Articular chondrocyte of knee joint (primary cell): Measurements from ENCODE around the gene C4orf33. TPM values are rescaled to one million over a fixed set of nuclear protein-coding genes. Genes with fewer than 3 reads are reported as not detected.

Experiments
- total RNA-seq: library from RNA; depleted of rRNA; stranded (reverse); fragments of >200 nt; gene quantifications from 2 replicates; pipeline ENCODE4 v1.2.3, GENCODE V29; 2012

C4orf33 gene, protein sequence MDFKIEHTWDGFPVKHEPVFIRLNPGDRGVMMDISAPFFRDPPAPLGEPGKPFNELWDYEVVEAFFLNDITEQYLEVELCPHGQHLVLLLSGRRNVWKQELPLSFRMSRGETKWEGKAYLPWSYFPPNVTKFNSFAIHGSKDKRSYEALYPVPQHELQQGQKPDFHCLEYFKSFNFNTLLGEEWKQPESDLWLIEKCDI
- total RNA-seq: 12.5 and 13.6 TPM in 2 replicates

DNA sequence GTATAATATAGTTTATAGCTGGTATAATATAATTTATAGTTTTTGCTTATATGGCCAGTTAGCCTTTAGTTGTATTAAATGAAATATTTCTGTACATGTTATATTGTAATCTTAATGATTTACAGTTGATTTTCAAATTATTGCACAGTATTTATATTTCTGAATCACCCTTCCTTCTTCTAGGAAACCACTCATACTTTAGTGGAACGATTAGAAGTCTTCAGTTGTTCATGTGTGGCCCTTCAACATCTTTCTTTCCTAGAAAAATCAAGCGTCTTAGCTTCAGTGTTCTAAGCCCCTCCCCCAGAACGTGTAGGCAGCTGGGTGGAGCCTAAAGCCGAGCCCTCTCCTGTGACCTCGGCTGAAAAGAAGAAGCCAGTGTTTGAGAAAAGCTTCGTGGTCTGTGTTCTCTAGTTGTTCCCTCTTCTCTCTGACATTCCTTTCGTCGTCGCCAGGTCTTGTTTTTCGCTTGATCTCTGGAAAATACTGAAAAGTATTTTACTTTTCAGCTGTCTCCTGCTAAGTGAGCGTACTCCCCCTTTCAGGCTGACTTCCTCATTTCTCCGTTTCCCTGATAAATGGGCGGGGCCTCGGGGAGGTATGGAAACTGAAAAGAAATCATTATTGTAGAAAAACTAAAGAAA, at the start of gene C4orf33:
TSS of gene C4orf33 (plus strand) at position 342 of the 644 bp plus-strand sequence. CDS start 6,459 bp downstream, outside the sequence.

DNA sequence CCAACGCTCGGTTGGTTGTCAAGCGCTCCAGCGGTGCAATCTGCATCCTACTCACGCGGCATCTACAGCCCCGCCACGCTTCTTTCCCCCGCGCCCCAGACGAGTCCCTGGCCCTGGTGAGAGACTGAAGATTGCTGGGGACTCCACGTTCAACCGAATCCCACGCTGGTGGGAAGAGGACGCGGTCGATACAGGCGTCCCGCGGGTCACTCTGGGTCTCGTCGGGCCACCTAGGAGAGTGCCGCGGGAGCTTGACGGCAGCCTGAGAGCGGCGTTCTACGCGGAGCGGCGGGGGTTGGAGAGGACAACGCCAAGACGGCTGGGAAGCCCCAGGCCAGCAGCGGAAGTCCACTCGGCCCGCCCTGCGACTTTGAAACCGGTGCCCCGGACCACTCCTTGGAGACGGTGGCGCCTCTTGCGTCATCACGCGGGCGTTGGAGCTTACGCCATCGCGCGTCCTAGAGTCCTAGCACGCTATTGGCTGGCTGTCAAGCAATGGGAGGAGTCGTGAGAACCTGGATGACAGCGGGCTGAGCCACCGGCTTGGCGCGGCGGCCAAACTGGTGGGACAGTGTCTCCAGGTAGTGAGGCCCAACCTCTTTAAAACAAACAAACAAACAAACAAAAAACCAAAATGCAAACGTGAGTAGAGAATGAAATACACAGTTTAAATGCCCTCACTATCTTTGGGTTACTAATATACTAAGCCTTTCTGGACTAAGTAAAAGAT, 2.6 kb upstream of the C4orf33 start, which contains the start of gene SCLT1:
TSS of gene SCLT1 (minus strand) at position 349 of the 730 bp plus-strand sequence. CDS start 436 bp downstream, outside the sequence.

Other genes with a start within 250 kb of the C4orf33 start
- gene SCLT1, start 2.6 kb upstream of the C4orf33 start, total RNA-seq: 14.2 and 15.7 TPM in 2 replicates